HG03095 (cell line): ENCODE measurements around the gene FNDC3B.

ENCODE experiments used
- ATAC-seq: cut with Tn5 transposase; IDR thresholded peaks from one replicate; pipeline ENCODE4 v1.9.1; 2021; ENCODE audit warnings: moderate library complexity; ENCODE audit not compliant: unreplicated experiment

FNDC3B gene

GRCh38 chr3:172147113-172147818, 107.9 kb downstream of the FNDC3B start:
- ATAC-seq, result no peak

- no peak for ATAC-seq
These were observed 108.9 kb downstream of the FNDC3B start for GRCh38 chr3:172148241-172148640.

GRCh38 chr3:172148702-172149565, 109.6 kb downstream of the FNDC3B start:
- ATAC-seq, result no peak

GRCh38 chr3:172150268-172150667, 110.9 kb downstream of the FNDC3B start:
- ATAC-seq, result no peak

- ATAC-seq, result no peak
These were observed 111.7 kb downstream of the FNDC3B start for GRCh38 chr3:172150913-172151650.

- no peak for ATAC-seq
These were observed 112.6 kb downstream of the FNDC3B start for GRCh38 chr3:172151651-172152649.

GRCh38 chr3:172152874-172153273, 113.5 kb downstream of the FNDC3B start:
- ATAC-seq, result no peak

- ATAC-seq, result peak; percentile 70
These were observed 114.0 kb downstream of the FNDC3B start for GRCh38 chr3:172153335-172153861.

GRCh38 chr3:172154768-172155664, 115.6 kb downstream of the FNDC3B start:
- ATAC-seq, result peak; percentile 58

GRCh38 chr3:172155897-172156585, 116.7 kb downstream of the FNDC3B start:
- ATAC-seq, result no peak

- ATAC-seq, result no peak
These were observed 117.2 kb downstream of the FNDC3B start for GRCh38 chr3:172156586-172156955.

GRCh38 chr3:172157564-172158258, 118.3 kb downstream of the FNDC3B start:
- ATAC-seq, result no peak

- ATAC-seq, result no peak
These were observed 119.4 kb downstream of the FNDC3B start for GRCh38 chr3:172158741-172159140.

GRCh38 chr3:172159376-172159775, 120.0 kb downstream of the FNDC3B start:
- no peak for ATAC-seq

- no peak for ATAC-seq
These were observed 120.7 kb downstream of the FNDC3B start for GRCh38 chr3:172159962-172160538.

GRCh38 chr3:172161133-172161789, 121.9 kb downstream of the FNDC3B start:
- ATAC-seq, result no peak

- no peak for ATAC-seq
These were observed 122.6 kb downstream of the FNDC3B start for GRCh38 chr3:172161959-172162358.
